ENCODE data around the gene RANGRF.
"Not testable (repeated sequence)": the region's sequence is repeated elsewhere in the genome, so short reads cannot be mapped to it uniquely, and the experiment has no call there.

The RANGRF gene

GRCh38 chr17:8288336-8289102 is at the start of gene RANGRF:
RANGRF (plus strand) TSS chr17:8288670; CDS start chr17:8288789, 119 bp downstream.
- peaks cover 1% of the 10 kb centered on the region for H3K36me3 Mint-ChIP-seq
- peak within 1 kb of the TSS; percentile 97 for H3K27ac Mint-ChIP-seq
- peak within 1 kb of the TSS; percentile 94 for H3K4me3 Mint-ChIP-seq
- no peaks in the 10 kb centered on the region for H3K9me3 Mint-ChIP-seq
- no peaks in the 10 kb centered on the region for H3K27me3 Mint-ChIP-seq
- H3K4me1 Mint-ChIP-seq: peaks cover 38% of the 10 kb centered on the region

GRCh38 chr17:8243827-8244226 is 44.6 kb upstream of the RANGRF start:
- H3K4me3 Mint-ChIP-seq: peak overlapping the region; percentile 44
- H3K9me3 Mint-ChIP-seq: no peaks in the 10 kb centered on the region
- H3K36me3 Mint-ChIP-seq: peaks cover 12% of the 10 kb centered on the region
- H3K27me3 Mint-ChIP-seq: no peaks in the 10 kb centered on the region
- peak overlapping the region; percentile 43 for H3K27ac Mint-ChIP-seq
- H3K4me1 Mint-ChIP-seq: peaks cover 42% of the 10 kb centered on the region

GRCh38 chr17:8244768-8245167 is 43.7 kb upstream of the RANGRF start:
- no peaks in the 10 kb centered on the region for H3K27me3 Mint-ChIP-seq
- H3K36me3 Mint-ChIP-seq: peaks cover 10% of the 10 kb centered on the region
- peaks cover 43% of the 10 kb centered on the region for H3K4me1 Mint-ChIP-seq
- no peak overlapping the region for H3K4me3 Mint-ChIP-seq
- no peaks in the 10 kb centered on the region for H3K9me3 Mint-ChIP-seq
- no peak overlapping the region for H3K27ac Mint-ChIP-seq

- Mint-ChIP-seq H3K27me3 (no peaks in the 10 kb centered on the region), H3K4me1 (peaks cover 39% of the 10 kb centered on the region), H3K9me3 (no peaks in the 10 kb centered on the region), H3K27ac (peak within 1 kb of the TSS; percentile 99), H3K4me3 (peak within 1 kb of the TSS; percentile 98), H3K36me3 (peaks cover 11% of the 10 kb centered on the region)
Measured at GRCh38 chr17:8248751-8249607, 39.5 kb upstream of the RANGRF start, which contains the start of gene PFAS. PFAS (plus strand) TSS chr17:8249289; CDS start chr17:8253938, 4,649 bp downstream.

- peak overlapping the region; percentile 99 for H3K27ac Mint-ChIP-seq
- peak overlapping the region; percentile 98 for H3K4me3 Mint-ChIP-seq
- peaks cover 13% of the 10 kb centered on the region for H3K36me3 Mint-ChIP-seq
- peaks cover 30% of the 10 kb centered on the region for H3K4me1 Mint-ChIP-seq
- H3K27me3 Mint-ChIP-seq: no peaks in the 10 kb centered on the region
- H3K9me3 Mint-ChIP-seq: no peaks in the 10 kb centered on the region
Measured at GRCh38 chr17:8249621-8250500, 38.6 kb upstream of the RANGRF start.

GRCh38 chr17:8251411-8251810 is 37.1 kb upstream of the RANGRF start:
- not testable (repeated sequence) for H3K27me3 Mint-ChIP-seq, H3K9me3 Mint-ChIP-seq, H3K4me3 Mint-ChIP-seq, H3K27ac Mint-ChIP-seq
- Mint-ChIP-seq H3K4me1 (peaks cover 17% of the 10 kb centered on the region), H3K36me3 (peaks cover 14% of the 10 kb centered on the region)

- H3K9me3 Mint-ChIP-seq: no peaks in the 10 kb centered on the region
- H3K27ac Mint-ChIP-seq: no peak overlapping the region
Measured at GRCh38 chr17:8253801-8254200, 34.7 kb upstream of the RANGRF start.

GRCh38 chr17:8254881-8255280 is 33.6 kb upstream of the RANGRF start:
- Mint-ChIP-seq H3K4me3 (no peak overlapping the region), H3K4me1 (peaks cover 9% of the 10 kb centered on the region), H3K27me3 (no peaks in the 10 kb centered on the region), H3K36me3 (peaks cover 16% of the 10 kb centered on the region), H3K9me3 (no peaks in the 10 kb centered on the region), H3K27ac (no peak overlapping the region)

More at GRCh38 chr17:8253801-8254200, 34.7 kb upstream of the RANGRF start:
- Mint-ChIP-seq H3K4me1 (peaks cover 15% of the 10 kb centered on the region), H3K4me3 (no peak overlapping the region), H3K36me3 (peaks cover 17% of the 10 kb centered on the region), H3K27me3 (no peaks in the 10 kb centered on the region)

GRCh38 chr17:8255499-8255898 is 33.0 kb upstream of the RANGRF start:
- Mint-ChIP-seq H3K9me3 (no peaks in the 10 kb centered on the region), H3K27ac (no peak overlapping the region), H3K36me3 (peaks cover 11% of the 10 kb centered on the region), H3K4me1 (peaks cover 3% of the 10 kb centered on the region), H3K4me3 (no peak overlapping the region), H3K27me3 (no peaks in the 10 kb centered on the region)

- Mint-ChIP-seq H3K27me3 (no peaks in the 10 kb centered on the region), H3K36me3 (peaks cover 9% of the 10 kb centered on the region), H3K9me3 (no peaks in the 10 kb centered on the region), H3K27ac (no peak overlapping the region), H3K4me1 (no peaks in the 10 kb centered on the region), H3K4me3 (no peak overlapping the region)
Measured at GRCh38 chr17:8256291-8256690, 32.2 kb upstream of the RANGRF start.

- Mint-ChIP-seq H3K36me3 (peaks cover 9% of the 10 kb centered on the region), H3K27ac (no peak overlapping the region), H3K4me1 (no peaks in the 10 kb centered on the region), H3K27me3 (no peaks in the 10 kb centered on the region), H3K9me3 (no peaks in the 10 kb centered on the region), H3K4me3 (no peak overlapping the region)
Measured at GRCh38 chr17:8256691-8257090, 31.8 kb upstream of the RANGRF start.

- no peak overlapping the region for H3K4me3 Mint-ChIP-seq
- no peak overlapping the region for H3K27ac Mint-ChIP-seq
- H3K36me3 Mint-ChIP-seq: peaks cover 11% of the 10 kb centered on the region
- H3K4me1 Mint-ChIP-seq: no peaks in the 10 kb centered on the region
- no peaks in the 10 kb centered on the region for H3K27me3 Mint-ChIP-seq
- H3K9me3 Mint-ChIP-seq: no peaks in the 10 kb centered on the region
Measured at GRCh38 chr17:8257801-8258200, 30.7 kb upstream of the RANGRF start.

GRCh38 chr17:8264320-8264719 is 24.1 kb upstream of the RANGRF start:
- Mint-ChIP-seq H3K27ac (no peak overlapping the region), H3K4me1 (no peaks in the 10 kb centered on the region), H3K36me3 (peaks cover 7% of the 10 kb centered on the region), H3K9me3 (no peaks in the 10 kb centered on the region), H3K4me3 (no peak overlapping the region), H3K27me3 (no peaks in the 10 kb centered on the region)

- Mint-ChIP-seq H3K36me3 (peaks cover 7% of the 10 kb centered on the region), H3K27me3 (no peaks in the 10 kb centered on the region), H3K9me3 (no peaks in the 10 kb centered on the region), H3K4me1 (no peaks in the 10 kb centered on the region), H3K27ac (no peak overlapping the region), H3K4me3 (no peak overlapping the region)
Measured at GRCh38 chr17:8264836-8265542, 23.5 kb upstream of the RANGRF start.

Measured in activated naive CD4-positive, alpha-beta T cell treated with anti-CD3 and anti-CD28 coated beads, Interleukin-2, amount 50 U/mL, for 24 hours (primary cell).